Pancreas (tissue), 10 donors: ENCODE results near the gene HERC2. TPM values are rescaled to one million over a fixed set of nuclear protein-coding genes. Genes with fewer than 3 reads are reported as not detected.

Experiments used
- ATAC-seq, 4 donors: fragments of 200-7000 bp; cut with Tn5 transposase; one replicate each; pipeline versions ENCODE4 v1.8.0 to v1.9.1; 2020; ENCODE audit warnings: mild to moderate bottlenecking in 4 of 4, moderate library complexity in 4 of 4
- DNase-seq, 6 donors: peaks; one replicate each; pipeline ENCODE4 v3.0.0-alpha.2; 2020
- FAIRE-seq: peaks from 2 replicates; lab custom pipeline; 2012; peaks lifted over from hg19 to GRCh38; lab: Jason Lieb, UNC
- H3K27ac ChIP-seq, 4 donors: fragments of 200-600 bp; sonication (generic); 1 replicate in 3 of 4; 2 replicates in 1 of 4; pipeline versions ENCODE4 v1.5.0 to v1.8.0; 2020
- H3K27me3 ChIP-seq, 4 donors: fragments of 200-600 bp; one replicate each; pipeline ENCODE4 v1.8.0; 2021
- H3K36me3 ChIP-seq, 3 donors: fragments of 200-600 bp; sonication (generic) in 1 of 3; one replicate each; pipeline versions ENCODE4 v1.5.0 to v1.8.0; 2020 to 2021
- H3K4me1 ChIP-seq, 3 donors: fragments of 200-600 bp; one replicate each; pipeline ENCODE4 v1.8.0; 2021
- H3K4me3 ChIP-seq, 4 donors: fragments of 200-600 bp; sonication (generic) in 2 of 4; one replicate each; pipeline versions ENCODE4 v1.5.0 to v1.8.0; 2020 to 2021
- H3K9me3 ChIP-seq, 4 donors: fragments of 200-600 bp; one replicate each; pipeline ENCODE4 v1.8.0; 2021
- WGBS, 2 donors: extraction: QIAGEN DNeasy Blood & Tissue Kit; methylation state at CpG; one replicate each; pipeline ENCODE4 v1.1.7; 2013; 5-methylcytosine and 5-hydroxymethylcytosine counted together
- intact Hi-C, 3 donors: fragments of 100-400 bp; cut with DNase I; formaldehyde crosslinking; loops; one replicate each; pipeline versions ENCODE4 v1.11.1 to v1.14.2; 2022
- polyA plus RNA-seq, 2 donors: library from polyadenylated mRNA; stranded (reverse); fragments of 200-250 nt; gene quantifications; one replicate each; pipeline ENCODE4 v1.2.3, GENCODE V29; 2013
- total RNA-seq, 6 donors: library from RNA; stranded (reverse); fragmentation: NEBNext Ultra II Directional in 4 of 6; extraction: Animal tissue kit (Norgen Biotek cat#: 25700) in 4 of 6; gene quantifications; one replicate each; pipeline versions ENCODE4 v1.2.1 to v1.2.4, GENCODE V29; 2021 to 2023
- TF ChIP-seq, protein P1 (sequence below), 4 donors: fragments of 200-600 bp; sonication (generic) in 3 of 4; IDR thresholded peaks; one replicate each; pipeline versions ENCODE4 v1.5.0 to v1.8.0; 2021; ENCODE audit warnings: antibody characterized with exemption in 4 of 4
- donor health status: healthy with polysubstance abuse.
- donor health status: DM: no; HTN: no; CAD: no; lungs with moderate emphysema.
- donor health status: DM: no; HTN: no; CAD: no.
- donor health status: control.
- donor health status: control.
- donor health status: Bipolar disorder and iron deficiency.
- donor health status: DM: yes; HTN: yes; CAD: no.
- donor health status: DM: no; HTN: no; CAD: no.
- donor health status: DM: no; HTN: no; CAD: no.
- donor health status: DM: yes; HTN: yes; CAD: no.

The HERC2 gene
- total and polyA plus RNA-seq, 8 donors = 23.7 to 38.7 (median 26.4) TPM

DNA sequence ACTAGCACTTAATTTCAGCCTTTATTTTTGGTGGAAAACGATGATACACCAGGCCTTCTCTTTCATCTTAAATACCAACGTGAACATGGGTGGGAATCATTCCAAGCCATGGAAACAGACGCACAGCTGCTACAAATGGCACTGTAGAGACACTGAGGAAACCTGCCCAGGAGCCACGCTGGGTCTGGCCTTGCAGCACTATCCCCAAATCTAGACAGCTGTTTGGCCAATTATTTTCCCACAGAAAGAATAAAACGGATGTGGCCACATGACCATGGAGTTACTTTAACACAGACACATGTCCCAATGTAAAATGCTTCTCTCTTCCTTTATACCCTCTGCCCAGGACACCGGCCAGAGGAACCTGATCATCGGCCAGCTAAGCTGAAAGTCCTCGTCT is 139.2 kb downstream of the HERC2 start:
- DNase-seq (peak in 4 of 6 donors; percentile 31 to 53 (median 40)), ATAC-seq (peak; percentile 79 to 89 (median 85)), FAIRE-seq (no peak)
- TF ChIP-seq, protein P1, sequence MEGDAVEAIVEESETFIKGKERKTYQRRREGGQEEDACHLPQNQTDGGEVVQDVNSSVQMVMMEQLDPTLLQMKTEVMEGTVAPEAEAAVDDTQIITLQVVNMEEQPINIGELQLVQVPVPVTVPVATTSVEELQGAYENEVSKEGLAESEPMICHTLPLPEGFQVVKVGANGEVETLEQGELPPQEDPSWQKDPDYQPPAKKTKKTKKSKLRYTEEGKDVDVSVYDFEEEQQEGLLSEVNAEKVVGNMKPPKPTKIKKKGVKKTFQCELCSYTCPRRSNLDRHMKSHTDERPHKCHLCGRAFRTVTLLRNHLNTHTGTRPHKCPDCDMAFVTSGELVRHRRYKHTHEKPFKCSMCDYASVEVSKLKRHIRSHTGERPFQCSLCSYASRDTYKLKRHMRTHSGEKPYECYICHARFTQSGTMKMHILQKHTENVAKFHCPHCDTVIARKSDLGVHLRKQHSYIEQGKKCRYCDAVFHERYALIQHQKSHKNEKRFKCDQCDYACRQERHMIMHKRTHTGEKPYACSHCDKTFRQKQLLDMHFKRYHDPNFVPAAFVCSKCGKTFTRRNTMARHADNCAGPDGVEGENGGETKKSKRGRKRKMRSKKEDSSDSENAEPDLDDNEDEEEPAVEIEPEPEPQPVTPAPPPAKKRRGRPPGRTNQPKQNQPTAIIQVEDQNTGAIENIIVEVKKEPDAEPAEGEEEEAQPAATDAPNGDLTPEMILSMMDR (IDR thresholded peaks at IDR 0.05) = no peak
- Histone ChIP-seq H3K27ac (peak overlapping the region in 2 of 4 donors; percentile 5 to 31), H3K9me3 (no peaks in the 10 kb centered on the region), H3K36me3 (peaks cover 0 to 10% (median 0%) of the 10 kb centered on the region in 3 donors), H3K4me3 (no peak overlapping the region), H3K27me3 (no peaks in the 10 kb centered on the region), H3K4me1 (peaks cover 0 to 10% (median 0%) of the 10 kb centered on the region in 3 donors)
- intact Hi-C loops = no loop called here
- WGBS, 2 donors = 39 to 47% methylated on average over 8 of the region's 8 CpGs

DNA sequence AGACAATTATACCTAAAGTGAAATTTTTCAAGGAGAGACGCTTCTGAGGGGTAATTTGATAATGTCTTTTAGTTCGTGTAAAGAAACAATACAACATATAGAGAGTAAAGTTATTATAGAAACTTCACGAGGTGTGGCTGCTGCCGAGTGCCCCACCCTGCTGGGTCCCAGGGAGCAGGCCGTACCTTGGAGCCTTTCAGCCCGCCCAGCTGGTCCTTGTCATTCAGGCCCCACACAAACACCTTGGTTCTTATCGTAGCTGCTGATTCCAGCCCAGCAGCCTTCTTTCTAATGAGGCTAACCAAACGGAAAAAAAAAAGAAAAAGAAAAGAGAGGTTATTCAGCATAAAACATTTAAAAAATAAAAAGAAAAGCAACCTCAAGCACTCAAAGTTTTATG is 139.8 kb downstream of the HERC2 start:
- peak; percentile 59 to 80 (median 74) for ATAC-seq
- intact Hi-C loops = no loop called here
- H3K36me3 ChIP-seq = peaks cover 0 to 5% (median 0%) of the 10 kb centered on the region in 3 donors
- TF ChIP-seq, protein P1 (IDR thresholded peaks at IDR 0.05) = no peak
- WGBS, 2 donors = 43 to 47% methylated on average over 8 of the region's 8 CpGs
- FAIRE-seq = no peak
- no peaks in the 10 kb centered on the region for H3K9me3 ChIP-seq
- DNase-seq = peak in 1 of 6 donors; percentile 11
- H3K4me1 ChIP-seq = peaks cover 0 to 10% (median 0%) of the 10 kb centered on the region in 3 donors
- H3K27ac ChIP-seq = peak overlapping the region in 2 of 4 donors; percentile 5 to 31
- no peak overlapping the region for H3K4me3 ChIP-seq
- H3K27me3 ChIP-seq = no peaks in the 10 kb centered on the region

- Histone ChIP-seq H3K4me3 (no peak overlapping the region), H3K9me3 (no peaks in the 10 kb centered on the region), H3K27me3 (no peaks in the 10 kb centered on the region), H3K27ac (no peak overlapping the region), H3K36me3 (peaks cover 0 to 7% (median 0%) of the 10 kb centered on the region in 3 donors), H3K4me1 (peaks cover 0 to 10% (median 0%) of the 10 kb centered on the region in 3 donors)
- FAIRE-seq (no peak), ATAC-seq (no peak), DNase-seq (no peak)
- 89 to 90% methylated on average over 2 of the region's 2 CpGs for WGBS, 2 donors
- intact Hi-C loops = no loop called here
- TF ChIP-seq, protein P1 (IDR thresholded peaks at IDR 0.05) = no peak
These were observed 140.6 kb downstream of the HERC2 start for GRCh38 chr15:28181366-28181765.

DNA sequence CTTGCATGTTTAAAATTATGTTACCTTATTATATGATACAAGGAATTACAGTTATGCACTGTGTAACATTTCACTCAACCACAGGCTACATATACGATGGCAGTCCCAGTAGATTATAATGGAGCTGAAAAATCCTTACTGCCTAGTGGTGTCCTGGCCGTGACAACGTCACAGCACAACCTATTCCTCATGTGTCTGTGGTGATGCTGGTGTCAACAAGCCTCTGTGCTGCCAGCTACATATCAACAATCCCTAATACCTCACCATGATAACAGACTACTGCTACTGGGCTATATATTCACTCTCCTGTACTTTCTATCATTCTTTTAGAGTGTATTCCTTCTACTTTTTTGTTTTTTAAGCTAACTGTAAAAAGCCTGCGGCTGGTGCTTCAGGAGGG is 142.7 kb downstream of the HERC2 start:
- DNase-seq (no peak), FAIRE-seq (no peak), ATAC-seq (no peak)
- intact Hi-C loops = no loop called here
- no peaks in the 10 kb centered on the region for H3K9me3 ChIP-seq
- TF ChIP-seq, protein P1 (IDR thresholded peaks at IDR 0.05) = no peak
- H3K4me3 ChIP-seq = no peak overlapping the region
- H3K36me3 ChIP-seq = peaks cover 0 to 14% (median 0%) of the 10 kb centered on the region in 3 donors
- H3K4me1 ChIP-seq = peaks cover 0 to 10% (median 0%) of the 10 kb centered on the region in 3 donors
- no peak overlapping the region for H3K27ac ChIP-seq
- H3K27me3 ChIP-seq = no peaks in the 10 kb centered on the region
- WGBS, 2 donors = 91 to 93% methylated on average over 4 of the region's 4 CpGs

DNA sequence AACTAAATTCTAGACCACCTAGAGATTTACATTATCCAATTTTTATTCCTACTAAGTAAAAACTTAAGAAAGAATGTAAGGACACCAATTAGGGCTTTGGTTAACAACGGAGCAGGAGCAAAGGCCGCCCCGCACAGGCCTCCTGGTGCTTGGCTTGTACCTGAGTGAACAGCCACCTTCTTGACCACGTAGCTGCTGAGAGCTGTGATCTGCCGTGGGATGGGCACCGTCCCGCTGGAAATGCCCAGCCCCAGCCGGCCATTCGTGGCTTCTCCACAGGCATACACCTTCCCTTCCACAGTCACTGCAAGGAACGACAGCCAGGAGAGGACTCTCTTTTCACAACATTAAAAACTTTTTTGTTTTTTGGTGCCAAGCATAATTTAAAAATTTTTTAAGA is 143.3 kb downstream of the HERC2 start:
- H3K4me1 ChIP-seq = peaks cover 0 to 10% (median 0%) of the 10 kb centered on the region in 3 donors
- H3K36me3 ChIP-seq = peaks cover 0 to 14% (median 0%) of the 10 kb centered on the region in 3 donors
- intact Hi-C loops = no loop called here
- FAIRE-seq (no peak), ATAC-seq (no peak), DNase-seq (no peak)
- TF ChIP-seq, protein P1 (IDR thresholded peaks at IDR 0.05) = no peak
- H3K27ac ChIP-seq = no peak overlapping the region
- H3K4me3 ChIP-seq = no peak overlapping the region
- no peaks in the 10 kb centered on the region for H3K27me3 ChIP-seq
- 95 to 99% methylated on average over 10 of the region's 10 CpGs for whole genome bisulfite sequencing, 2 donors
- no peaks in the 10 kb centered on the region for H3K9me3 ChIP-seq
